Body of pancreas (tissue), 4 donors: ENCODE results near the gene LDB2. TPM values are rescaled to one million over a fixed set of nuclear protein-coding genes. Genes with fewer than 3 reads are reported as not detected.

Experiments
- ATAC-seq: fragments of 150-250 bp; one replicate; pipeline ENCODE4 v1.9.1; 2016
- DNase-seq, 4 donors: peaks; one replicate each; pipeline ENCODE4 v3.0.0-alpha.2; 2019
- H3K27ac ChIP-seq, 4 donors: fragments of 200-600 bp; sonication (generic); 1 replicate in 3 of 4; 2 replicates in 1 of 4; pipeline versions ENCODE4 v1.5.1 to v1.6.1; 2016 to 2019; ENCODE audit warnings: mild to moderate bottlenecking in 1 of 4, mixed read lengths in 1 of 4, moderate library complexity in 1 of 4
- H3K27me3 ChIP-seq, 2 donors: fragments of 200-600 bp; sonication (generic); one replicate each; pipeline ENCODE4 v1.6.0; 2016; ENCODE audit warnings: mild to moderate bottlenecking in 1 of 2
- H3K36me3 ChIP-seq, 2 donors: fragments of 200-600 bp; sonication (generic); replicated peaks in 1 of 2; 2 replicates each; pipeline ENCODE4 v1.5.1; 2016; ENCODE audit warnings: low read depth in 2 of 2; ENCODE audit not compliant: insufficient read depth in 1 of 2
- H3K4me1 ChIP-seq: fragments of 200-600 bp; sonication (generic); one replicate; pipeline ENCODE4 v1.6.0; 2016
- H3K4me3 ChIP-seq, 2 donors: fragments of 200-600 bp; sonication (generic); 1 replicate in 1 of 2; 2 replicates in 1 of 2; pipeline ENCODE4 v1.5.1; 2016 to 2019
- H3K9me3 ChIP-seq, 3 donors: fragments of 200-600 bp; sonication (generic); 1 replicate in 2 of 3; 2 replicates in 1 of 3; pipeline ENCODE4 v1.5.1; 2016
- POLR2A ChIP-seq, 3 donors: fragments of 450-650 bp; IDR thresholded peaks; one replicate each; pipeline ENCODE4 v1.6.1; 2016; ENCODE audit warnings: antibody characterized with exemption in 3 of 3, mild to moderate bottlenecking in 2 of 3
- WGBS, 2 donors: methylation state at CpG; one replicate each; pipeline ENCODE4 v1.1.5; 2017; 5-methylcytosine and 5-hydroxymethylcytosine counted together
- intact Hi-C: fragments of 100-400 bp; cut with DNase I; formaldehyde crosslinking; loops from one replicate; pipeline ENCODE4 v1.15.1; 2023
- total RNA-seq, 2 donors: library from RNA; depleted of rRNA; stranded (reverse); fragments of >200 nt; gene quantifications; one replicate each; pipeline ENCODE4 v1.1.0, GENCODE V29; 2016
- TF ChIP-seq, protein P1 (sequence below), 7 experiments: fragments of 450-650 bp in 4 of 7; fragments of 200-600 bp in 3 of 7; sonication (generic) in 3 of 7; IDR thresholded peaks; one replicate each; pipeline ENCODE4 v1.5.1; 2016 to 2019; ENCODE audit warnings: antibody characterized with exemption in 7 of 7

LDB2 gene
- total RNA-seq, 2 donors from 2014 or later, result 14.8 to 16.5 TPM

DNA sequence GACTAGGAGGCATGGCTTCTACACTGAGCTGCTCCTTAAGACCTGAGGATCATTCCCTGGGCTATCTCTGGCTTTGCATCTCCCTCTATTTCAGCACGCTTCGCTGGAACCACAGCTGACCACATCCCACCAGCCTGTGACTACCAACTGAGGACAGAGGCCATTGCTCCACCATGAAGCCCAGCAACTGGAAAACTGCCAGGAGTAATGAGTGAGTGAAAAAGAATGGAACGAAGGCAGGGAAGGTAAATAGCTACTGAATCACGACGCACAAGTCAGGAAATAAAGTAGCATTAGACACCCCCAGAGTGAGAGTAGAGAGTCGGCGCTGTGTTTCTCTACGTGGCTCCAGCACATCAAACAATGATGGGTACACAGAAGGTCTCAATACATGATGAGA lies 314.7 kb downstream of the LDB2 start:
- 78 to 80% methylated on average over 8 of the region's 8 CpGs for WGBS, 2 donors

DNA sequence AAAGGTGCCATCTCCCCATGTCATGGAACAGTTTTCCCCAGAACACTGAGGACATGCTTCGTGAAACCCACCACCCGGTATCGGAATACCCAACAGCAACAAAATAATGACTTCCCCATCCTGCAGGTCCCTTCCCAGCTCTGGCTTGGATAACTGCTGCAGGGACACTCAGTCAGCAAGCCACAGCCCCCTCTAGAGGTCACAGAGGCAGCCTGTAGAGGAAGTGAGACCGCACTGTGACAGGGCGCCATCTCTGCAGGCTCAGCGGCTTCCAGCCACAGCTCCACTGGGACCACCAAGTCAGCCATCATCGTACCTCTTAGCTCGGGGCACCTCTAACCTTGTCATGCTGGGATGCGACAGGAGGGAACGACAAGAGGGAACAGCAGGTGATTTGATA lies 315.9 kb downstream of the LDB2 start:
- Histone ChIP-seq H3K9me3 (no peaks in the 10 kb centered on the region), H3K27me3 (no peaks in the 10 kb centered on the region), H3K36me3 (no peaks in the 10 kb centered on the region), H3K27ac (no peak overlapping the region), H3K4me3 (no peak overlapping the region), H3K4me1 (no peaks in the 10 kb centered on the region)
- 93% methylated on average over 5 to 10 of the region's 10 CpGs for WGBS, 2 donors
- TF ChIP-seq, protein P1, sequence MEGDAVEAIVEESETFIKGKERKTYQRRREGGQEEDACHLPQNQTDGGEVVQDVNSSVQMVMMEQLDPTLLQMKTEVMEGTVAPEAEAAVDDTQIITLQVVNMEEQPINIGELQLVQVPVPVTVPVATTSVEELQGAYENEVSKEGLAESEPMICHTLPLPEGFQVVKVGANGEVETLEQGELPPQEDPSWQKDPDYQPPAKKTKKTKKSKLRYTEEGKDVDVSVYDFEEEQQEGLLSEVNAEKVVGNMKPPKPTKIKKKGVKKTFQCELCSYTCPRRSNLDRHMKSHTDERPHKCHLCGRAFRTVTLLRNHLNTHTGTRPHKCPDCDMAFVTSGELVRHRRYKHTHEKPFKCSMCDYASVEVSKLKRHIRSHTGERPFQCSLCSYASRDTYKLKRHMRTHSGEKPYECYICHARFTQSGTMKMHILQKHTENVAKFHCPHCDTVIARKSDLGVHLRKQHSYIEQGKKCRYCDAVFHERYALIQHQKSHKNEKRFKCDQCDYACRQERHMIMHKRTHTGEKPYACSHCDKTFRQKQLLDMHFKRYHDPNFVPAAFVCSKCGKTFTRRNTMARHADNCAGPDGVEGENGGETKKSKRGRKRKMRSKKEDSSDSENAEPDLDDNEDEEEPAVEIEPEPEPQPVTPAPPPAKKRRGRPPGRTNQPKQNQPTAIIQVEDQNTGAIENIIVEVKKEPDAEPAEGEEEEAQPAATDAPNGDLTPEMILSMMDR (IDR thresholded peaks at IDR 0.05), result no peak
- no peak for TF ChIP-seq POLR2A (IDR thresholded peaks at IDR 0.05)
- intact Hi-C loops, result no loop called here
- DNase-seq (no peak), ATAC-seq (no peak)

More for the DNA sequence above, 314.7 kb downstream of the LDB2 start:
- Histone ChIP-seq H3K27me3 (no peaks in the 10 kb centered on the region), H3K4me3 (no peak overlapping the region), H3K4me1 (no peaks in the 10 kb centered on the region), H3K9me3 (no peaks in the 10 kb centered on the region), H3K27ac (no peak overlapping the region), H3K36me3 (no peaks in the 10 kb centered on the region)
- ATAC-seq, result no peak
- DNase-seq, result no peak
- TF ChIP-seq POLR2A (IDR thresholded peaks at IDR 0.05), result no peak
- TF ChIP-seq, protein P1 (IDR thresholded peaks at IDR 0.05), result no peak
- intact Hi-C loops, result no loop called here

DNA sequence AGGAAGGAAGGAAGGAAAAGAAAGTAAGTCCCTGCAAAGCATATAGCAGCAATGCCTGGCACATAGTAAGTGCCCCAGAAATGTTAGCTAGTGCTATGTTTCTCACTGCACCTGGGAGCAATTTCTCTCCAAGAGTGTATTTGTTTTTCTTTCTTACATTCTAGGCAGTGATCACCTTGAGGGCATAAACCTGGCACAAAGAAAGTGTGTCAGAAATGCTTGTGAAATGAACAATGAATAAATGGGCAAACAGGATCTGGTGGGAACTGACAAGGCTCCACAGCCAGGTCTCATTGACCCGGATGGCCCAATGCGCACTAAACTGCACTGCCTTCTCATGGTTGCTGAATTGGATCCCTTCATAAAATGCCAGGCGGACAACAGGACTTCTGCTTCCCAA lies 316.4 kb downstream of the LDB2 start:
- no peak for DNase-seq
- no peak for ATAC-seq
- no peaks in the 10 kb centered on the region for H3K27me3 ChIP-seq
- H3K4me3 ChIP-seq, result no peak overlapping the region
- no peaks in the 10 kb centered on the region for H3K4me1 ChIP-seq
- intact Hi-C loops, result no loop called here
- H3K9me3 ChIP-seq, result no peaks in the 10 kb centered on the region
- H3K27ac ChIP-seq, result no peak overlapping the region
- WGBS, 2 donors, result 68 to 72% methylated on average over 3 of the region's 3 CpGs
- no peak for TF ChIP-seq POLR2A (IDR thresholded peaks at IDR 0.05)
- TF ChIP-seq, protein P1 (IDR thresholded peaks at IDR 0.05), result no peak
- no peaks in the 10 kb centered on the region for H3K36me3 ChIP-seq

DNA sequence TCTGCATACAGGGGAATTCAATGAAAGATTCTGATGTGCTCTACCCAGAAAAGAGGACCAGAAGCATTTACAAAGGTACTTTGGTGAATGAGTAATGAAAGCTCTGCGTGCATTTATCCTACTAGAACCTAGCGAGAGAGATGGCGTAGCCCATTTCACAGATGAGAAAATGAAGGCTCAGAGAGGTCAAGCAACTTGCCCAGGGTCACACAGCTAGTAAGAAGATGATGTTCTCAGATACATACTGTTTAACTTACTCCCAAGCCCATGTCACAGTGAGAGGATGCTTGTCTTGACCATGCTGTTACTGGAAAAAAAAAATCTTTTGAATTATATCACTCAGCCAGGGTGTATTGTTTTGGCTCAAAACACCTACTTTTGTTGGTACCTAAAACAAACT lies 317.3 kb downstream of the LDB2 start:
- ATAC-seq, result no peak
- TF ChIP-seq, protein P1 (IDR thresholded peaks at IDR 0.05), result no peak
- no peak for TF ChIP-seq POLR2A (IDR thresholded peaks at IDR 0.05)

DNA sequence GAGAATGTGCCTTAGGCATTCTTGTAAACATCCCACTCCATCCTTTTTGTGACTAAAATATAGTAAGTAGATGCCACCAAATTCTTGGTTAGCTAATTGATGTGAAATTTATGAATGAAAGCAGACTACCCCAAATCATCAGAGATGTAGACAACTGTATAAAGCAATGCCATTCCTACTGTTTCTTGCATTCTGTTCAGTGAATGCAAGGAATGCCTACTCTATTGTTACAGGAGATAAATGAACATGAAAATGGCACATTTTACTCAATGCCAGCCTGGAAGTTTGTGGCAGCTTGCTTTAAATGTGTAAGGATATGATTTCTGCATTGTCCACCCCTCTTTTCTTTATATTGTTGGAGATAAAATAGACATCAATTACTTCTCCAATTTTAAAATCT lies 317.9 kb downstream of the LDB2 start:
- DNase-seq (no peak), ATAC-seq (no peak)
- intact Hi-C loops, result no loop called here
- H3K36me3 ChIP-seq, result no peaks in the 10 kb centered on the region
- no peaks in the 10 kb centered on the region for H3K4me1 ChIP-seq
- H3K4me3 ChIP-seq, result no peak overlapping the region
- no peak overlapping the region for H3K27ac ChIP-seq
- no peak for TF ChIP-seq POLR2A (IDR thresholded peaks at IDR 0.05)
- TF ChIP-seq, protein P1 (IDR thresholded peaks at IDR 0.05), result no peak
- no peaks in the 10 kb centered on the region for H3K27me3 ChIP-seq
- H3K9me3 ChIP-seq, result no peaks in the 10 kb centered on the region

More for the DNA sequence above, 317.3 kb downstream of the LDB2 start:
- Histone ChIP-seq H3K9me3 (no peaks in the 10 kb centered on the region), H3K4me3 (no peak overlapping the region), H3K36me3 (no peaks in the 10 kb centered on the region), H3K27ac (no peak overlapping the region), H3K27me3 (no peaks in the 10 kb centered on the region), H3K4me1 (no peaks in the 10 kb centered on the region)
- no peak for DNase-seq
- 89 to 94% methylated on average over 3 of the region's 3 CpGs for WGBS, 2 donors
- intact Hi-C loops, result no loop called here
